Stimulated activated CD4-positive, alpha-beta T cell treated with anti-CD3 and anti-CD28 coated beads, Interleukin-2, amount 100 ng/mL, for 24 hours (primary cell): ENCODE data around the gene TMPRSS15.
"Not testable (repeated sequence)": the region's sequence is repeated elsewhere in the genome, so short reads cannot be mapped to it uniquely, and the experiment has no call there.

Experiments used
- DNase-seq, 2 donors: peaks; one replicate each; pipeline ENCODE4 v3.0.0-alpha.2; 2020

The TMPRSS15 gene

GRCh38 chr21:18403735-18404450 is at the start of gene TMPRSS15:
TMPRSS15 (minus strand) TSS chr21:18403785; CDS start chr21:18403622, 163 bp downstream.
- DNase-seq, result no peak

GRCh38 chr21:18451670-18452069 is 48.1 kb upstream of the TMPRSS15 start:
- DNase-seq, result no peak

GRCh38 chr21:18449605-18450550 is 46.3 kb upstream of the TMPRSS15 start:
- no peak for DNase-seq

GRCh38 chr21:18443701-18444100 is 40.1 kb upstream of the TMPRSS15 start:
- no peak for DNase-seq

GRCh38 chr21:18443085-18443484 is 39.5 kb upstream of the TMPRSS15 start:
- no peak for DNase-seq

GRCh38 chr21:18430341-18430740 is 26.8 kb upstream of the TMPRSS15 start:
- DNase-seq, result no peak

GRCh38 chr21:18424276-18424675 is 20.7 kb upstream of the TMPRSS15 start:
- DNase-seq, result no peak

GRCh38 chr21:18417141-18417790 is 13.7 kb upstream of the TMPRSS15 start:
- no peak for DNase-seq

GRCh38 chr21:18411565-18411964 is 8.0 kb upstream of the TMPRSS15 start:
- no peak for DNase-seq

GRCh38 chr21:18409579-18409978 is 6.0 kb upstream of the TMPRSS15 start:
- no peak for DNase-seq

- DNase-seq, result no peak
Observed at GRCh38 chr21:18398843-18399242, 4.7 kb downstream of the TMPRSS15 start.

- DNase-seq, result no peak
Observed at GRCh38 chr21:18387994-18388393, 15.6 kb downstream of the TMPRSS15 start.

GRCh38 chr21:18384771-18385170 is 18.8 kb downstream of the TMPRSS15 start:
- no peak for DNase-seq

GRCh38 chr21:18382934-18383619 is 20.5 kb downstream of the TMPRSS15 start:
- not testable (repeated sequence) for DNase-seq

GRCh38 chr21:18382141-18382540 is 21.4 kb downstream of the TMPRSS15 start:
- DNase-seq, result no peak

- DNase-seq, result no peak
Observed at GRCh38 chr21:18373606-18374005, 30.0 kb downstream of the TMPRSS15 start.

- DNase-seq, result no peak
Observed at GRCh38 chr21:18370301-18370700, 33.3 kb downstream of the TMPRSS15 start.

GRCh38 chr21:18369115-18369514 is 34.5 kb downstream of the TMPRSS15 start:
- no peak for DNase-seq

- no peak for DNase-seq
Observed at GRCh38 chr21:18368205-18368604, 35.4 kb downstream of the TMPRSS15 start.

- DNase-seq, result no peak
Observed at GRCh38 chr21:18356801-18357200, 46.8 kb downstream of the TMPRSS15 start.

GRCh38 chr21:18354947-18355346 is 48.6 kb downstream of the TMPRSS15 start:
- DNase-seq, result no peak

- DNase-seq, result no peak
Observed at GRCh38 chr21:18350216-18350615, 53.4 kb downstream of the TMPRSS15 start.

GRCh38 chr21:18349468-18349867 is 54.1 kb downstream of the TMPRSS15 start:
- DNase-seq, result no peak
